GM19043 (cell line): ENCODE data around the gene REXO5.
"Not testable (repeated sequence)": the region's sequence is repeated elsewhere in the genome, so short reads cannot be mapped to it uniquely, and the experiment has no call there.

Source experiments
- ATAC-seq: cut with Tn5 transposase; IDR thresholded peaks from one replicate; pipeline ENCODE4 v1.9.1; 2021; ENCODE audit warnings: low read depth; ENCODE audit not compliant: unreplicated experiment

Gene REXO5

GRCh38 chr16:20798364-20798763 is 8.0 kb upstream of the REXO5 start:
- ATAC-seq: no peak

- no peak for ATAC-seq
Observed at GRCh38 chr16:20799599-20799998, 6.7 kb upstream of the REXO5 start.

- no peak for ATAC-seq
Observed at GRCh38 chr16:20801278-20801677, 5.0 kb upstream of the REXO5 start.

- no peak for ATAC-seq
Observed at GRCh38 chr16:20803192-20803560, 3.2 kb upstream of the REXO5 start.

GRCh38 chr16:20803561-20804214 is 2.6 kb upstream of the REXO5 start:
- no peak for ATAC-seq

- not testable (repeated sequence) for ATAC-seq
Observed at GRCh38 chr16:20805684-20806167, 601 bp upstream of the REXO5 start.

- no peak for ATAC-seq
Observed at GRCh38 chr16:20807862-20808261, 1.5 kb downstream of the REXO5 start.

GRCh38 chr16:20811889-20812439 is 5.6 kb downstream of the REXO5 start:
- no peak for ATAC-seq

GRCh38 chr16:20812510-20812909 is 6.2 kb downstream of the REXO5 start:
- no peak for ATAC-seq

- ATAC-seq: no peak
Observed at GRCh38 chr16:20814784-20815183, 8.5 kb downstream of the REXO5 start.

- ATAC-seq: no peak
Observed at GRCh38 chr16:20818929-20819585, 12.7 kb downstream of the REXO5 start.

- no peak for ATAC-seq
Observed at GRCh38 chr16:20821682-20822081, 15.4 kb downstream of the REXO5 start.

- ATAC-seq: no peak
Observed at GRCh38 chr16:20822521-20823325, 16.4 kb downstream of the REXO5 start.

- ATAC-seq: no peak
Observed at GRCh38 chr16:20826039-20826566, 19.8 kb downstream of the REXO5 start.

- no peak for ATAC-seq
Observed at GRCh38 chr16:20829536-20829935, 23.2 kb downstream of the REXO5 start.

- no peak for ATAC-seq
Observed at GRCh38 chr16:20830372-20830771, 24.0 kb downstream of the REXO5 start.

GRCh38 chr16:20833086-20833485 is 26.8 kb downstream of the REXO5 start:
- ATAC-seq: no peak

GRCh38 chr16:20838240-20838639 is 31.9 kb downstream of the REXO5 start:
- no peak for ATAC-seq

- ATAC-seq: no peak
Observed at GRCh38 chr16:20839504-20839903, 33.2 kb downstream of the REXO5 start.

- ATAC-seq: no peak
Observed at GRCh38 chr16:20844054-20844453, 37.7 kb downstream of the REXO5 start.

GRCh38 chr16:20844588-20844987 is 38.3 kb downstream of the REXO5 start:
- no peak for ATAC-seq
